SK-N-SH (cell line): ENCODE data around the gene EEF1AKMT1. TPM values are rescaled to one million over a fixed set of nuclear protein-coding genes. Genes with fewer than 3 reads are reported as not detected.

Experiments
- CTCF ChIA-PET: fragments of 300-600, 350-600 bp; formaldehyde crosslinking; extraction: SDS; loops from one replicate; lab custom pipeline; 2021; lab: Yijun Ruan, JAX
- POLR2A ChIA-PET: fragments of 350-600 bp; sonication (Branson Sonifier 250); formaldehyde crosslinking; extraction: SDS; loops from one replicate; lab custom pipeline; 2020; ENCODE audit warnings: antibody characterized with exemption, inconsistent platforms; lab: Yijun Ruan, JAX
- DNase-seq: peaks from one replicate; pipeline ENCODE4 v3.0.0; 2012
- H2AFZ ChIP-seq: fragments of 200-600 bp; sonication (generic); 2 replicates; pipeline ENCODE4 v1.8.1; 2016; ENCODE audit warnings: antibody characterized with exemption, mild to moderate bottlenecking, low read depth
- H3F3A ChIP-seq: fragments of 200-600 bp; sonication (generic); replicated peaks from 2 replicates; pipeline ENCODE3; 2016; ENCODE audit warnings: antibody characterized with exemption, mild to moderate bottlenecking; ENCODE audit not compliant: insufficient read depth
- H3K27ac ChIP-seq, 2 experiments: fragments of 200-500 bp in 1 of 2; fragments of 200-600 bp in 1 of 2; sonication (Bioruptor generic) in 1 of 2; sonication (generic), shearing (Covaris generic) in 1 of 2; 2 replicates each; pipeline versions ENCODE4 v1.5.1 to v1.6.1; 2014 to 2016; ENCODE audit warnings: low read depth in 2 of 2, inconsistent platforms in 1 of 2, low read length in 1 of 2, mild to moderate bottlenecking in 1 of 2, mixed read lengths in 1 of 2
- H3K27me3 ChIP-seq: fragments of 200-600 bp; sonication (generic), shearing (Covaris generic); 2 replicates; pipeline ENCODE4 v1.6.1; 2016; ENCODE audit warnings: mixed run types; ENCODE audit not compliant: insufficient read depth
- H3K36me3 ChIP-seq, 2 experiments: fragments of 200-500 bp in 1 of 2; fragments of 200-600 bp in 1 of 2; sonication (Bioruptor generic) in 1 of 2; sonication (generic) in 1 of 2; replicated peaks in 1 of 2; 2 replicates each; pipeline versions ENCODE3 to v1.5.1; 2014 to 2016; ENCODE audit warnings: low read length in 1 of 2, mild to moderate bottlenecking in 1 of 2; ENCODE audit not compliant: insufficient read depth in 2 of 2, control insufficient read depth in 1 of 2
- H3K4me1 ChIP-seq, 2 experiments: fragments of 200-500 bp in 1 of 2; fragments of 200-600 bp in 1 of 2; sonication (Bioruptor generic) in 1 of 2; sonication (generic), shearing (Covaris generic) in 1 of 2; 2 replicates each; pipeline versions ENCODE4 v1.5.1 to v1.6.1; 2014 to 2016; ENCODE audit warnings: low read depth in 1 of 2, low read length in 1 of 2, mixed run types in 1 of 2; ENCODE audit not compliant: insufficient read depth in 2 of 2, control insufficient read depth in 1 of 2
- H3K4me2 ChIP-seq: fragments of 200-600 bp; sonication (generic), shearing (Covaris generic); 2 replicates; pipeline ENCODE4 v1.6.1; 2017; ENCODE audit warnings: mixed run types
- H3K4me3 ChIP-seq, 2 experiments: fragments of 200-500 bp in 1 of 2; fragments of 200-600 bp in 1 of 2; sonication (Bioruptor generic) in 1 of 2; sonication (generic), shearing (Covaris generic) in 1 of 2; 2 replicates each; pipeline versions ENCODE4 v1.5.1 to v1.8.1; 2014 to 2016; ENCODE audit warnings: low read depth in 2 of 2, inconsistent platforms in 1 of 2, low read length in 1 of 2, mild to moderate bottlenecking in 1 of 2, mixed read lengths in 1 of 2, moderate library complexity in 1 of 2
- H3K79me2 ChIP-seq: fragments of 200-600 bp; sonication (generic); 2 replicates; pipeline ENCODE4 v1.8.1; 2017; ENCODE audit warnings: mild to moderate bottlenecking; ENCODE audit not compliant: insufficient read depth
- H3K9ac ChIP-seq: fragments of 200-600 bp; sonication (generic); 2 replicates; pipeline ENCODE4 v1.6.1; 2017; ENCODE audit warnings: mixed run types
- H3K9me2 ChIP-seq: fragments of 200-600 bp; sonication (generic); 2 replicates; pipeline ENCODE4 v1.6.1; 2017; ENCODE audit warnings: mixed run types
- H3K9me3 ChIP-seq: fragments of 200-600 bp; sonication (generic); 2 replicates; pipeline ENCODE4 v1.6.1; 2017; ENCODE audit warnings: mixed run types, mild to moderate bottlenecking, moderate library complexity
- H4K20me1 ChIP-seq: fragments of 200-600 bp; sonication (generic); 2 replicates; pipeline ENCODE4 v1.6.1; 2017; ENCODE audit warnings: mild to moderate bottlenecking, mixed run types; ENCODE audit not compliant: insufficient read depth
- EP300 ChIP-seq, 2 experiments: IDR thresholded peaks; 2 replicates each; pipeline versions ENCODE4 v1.4.0 to v1.6.1; 2012; ENCODE audit warnings: borderline replicate concordance in 1 of 2, low read depth in 1 of 2, low read length in 1 of 2
- FOSL2 ChIP-seq: IDR thresholded peaks from 2 replicates; pipeline ENCODE4 v1.4.0; 2012; ENCODE audit warnings: low read depth, mild to moderate bottlenecking, moderate library complexity, borderline replicate concordance
- FOXJ3 ChIP-seq: sonication (generic); formaldehyde crosslinking; IDR thresholded peaks from 2 replicates; pipeline ENCODE4 v1.5.1; 2020; ENCODE audit warnings: mild to moderate bottlenecking, missing genetic modification reagents
- FOXM1 ChIP-seq: IDR thresholded peaks from 2 replicates; pipeline ENCODE4 v1.4.0; 2012; ENCODE audit warnings: low read depth, mild to moderate bottlenecking
- GABPA ChIP-seq: IDR thresholded peaks from 2 replicates; pipeline ENCODE4 v1.4.0; 2012; ENCODE audit warnings: low read depth, mild to moderate bottlenecking
- IRF3 ChIP-seq: fragments of 150-350 bp; IDR thresholded peaks from 2 replicates; pipeline ENCODE4 v1.6.1; 2016; ENCODE audit warnings: mild to moderate bottlenecking, low read depth, low read length
- MXI1 ChIP-seq: IDR thresholded peaks from 2 replicates; pipeline ENCODE4 v1.6.1; 2012; ENCODE audit warnings: mild to moderate bottlenecking, low read depth, low read length, improper control_type of control experiment
- RAD21 ChIP-seq: IDR thresholded peaks from 2 replicates; pipeline ENCODE4 v1.6.1; 2012; ENCODE audit warnings: mild to moderate bottlenecking, low read length
- RXRA ChIP-seq: IDR thresholded peaks from 2 replicates; pipeline ENCODE4 v1.4.0; 2012; ENCODE audit warnings: low read depth, mild to moderate bottlenecking, borderline replicate concordance
- USF1 ChIP-seq: IDR thresholded peaks from 2 replicates; pipeline ENCODE4 v1.4.0; 2012; ENCODE audit warnings: low read depth, borderline replicate concordance
- USF2 ChIP-seq: fragments of 150-350 bp; IDR thresholded peaks from 2 replicates; pipeline ENCODE4 v1.6.1; 2017; ENCODE audit warnings: antibody characterized with exemption, low read length, low read depth, borderline replicate concordance
- ZBTB33 ChIP-seq: IDR thresholded peaks from 2 replicates; pipeline ENCODE4 v1.4.0; 2012; ENCODE audit warnings: low read depth, borderline replicate concordance
- WGBS: methylation state at CpG from one replicate; pipeline ENCODE4 v1.1.6; 2017; ENCODE audit warnings: low lambda C conversion rate; 5-methylcytosine and 5-hydroxymethylcytosine counted together
- polyA plus RNA-seq, 3 experiments: library from polyadenylated mRNA; depleted of rRNA; stranded (reverse); fragments of >200 nt; gene quantifications; 2 replicates each; pipeline ENCODE4 v1.2.3, GENCODE V29; 2012

EEF1AKMT1 gene
- polyA plus RNA-seq, 1 of the 3 experiments (the other 2 are of a cell fraction), result 4.2 TPM

GRCh38 chr13:20772401-20773131 is 1.2 kb downstream of the EEF1AKMT1 start:
- H3K4me1 ChIP-seq, result peaks cover 0 to 9% of the 10 kb centered on the region in 2 experiments; a peak in 2 of 4 replicates
- H3K9me2 ChIP-seq, result no peaks in the 10 kb centered on the region
- H3K79me2 ChIP-seq, result no peaks in the 10 kb centered on the region; the same call in 1 of the 2 replicates
- CTCF ChIA-PET, result interaction anchor here (0.9 to 2.9 kb wide), 2 partner anchors 56 to 290 kb away, joined by 3 to 9 read pairs; no protein-coding TSS in a partner anchor
- peak overlapping the region; percentile 55 to 63 for H3K4me3 ChIP-seq
- no peaks in the 10 kb centered on the region for H3F3A ChIP-seq
- DNase-seq, result no peak
- TF ChIP-seq MXI1, result no peak
- TF ChIP-seq FOXM1, result no peak
- TF ChIP-seq EP300 (IDR thresholded peaks at IDR 0.05; ENCODE audit: borderline replicate concordance in 1 of 2, low read depth in 1 of 2, low read length in 1 of 2), result no peak
- TF ChIP-seq ZBTB33, result no peak
- no peak for TF ChIP-seq FOSL2
- no peak overlapping the region; the same call in 1 of the 2 replicates for H2AFZ ChIP-seq
- H3K27me3 ChIP-seq, result no peaks in the 10 kb centered on the region
- POLR2A ChIA-PET, result no interaction called here
- no peaks in the 10 kb centered on the region for H4K20me1 ChIP-seq
- H3K27ac ChIP-seq, result peak overlapping the region in 1 of 2 experiments; percentile 84; a peak in 3 of 4 replicates
- WGBS, result 90% methylated on average over 10 of the region's 10 CpGs
- H3K9ac ChIP-seq, result peak overlapping the region; percentile 73; the same call in 1 of the 2 replicates
- H3K9me3 ChIP-seq, result peaks cover 9% of the 10 kb centered on the region; the same call in 1 of the 2 replicates
- peaks cover 0 to 28% of the 10 kb centered on the region in 2 experiments for H3K36me3 ChIP-seq
- H3K4me2 ChIP-seq, result peak overlapping the region; percentile 82

- Histone ChIP-seq H3K9ac (no peak overlapping the region), H3K36me3 (peaks cover 0 to 26% of the 10 kb centered on the region in 2 experiments), H3K27ac (no peak overlapping the region), H3K27me3 (no peaks in the 10 kb centered on the region), H3K4me3 (no peak overlapping the region), H3K79me2 (no peaks in the 10 kb centered on the region; the same call in none of the 2 replicates), H3K9me3 (peaks cover 9% of the 10 kb centered on the region; the same call in 1 of the 2 replicates), H3F3A (no peaks in the 10 kb centered on the region), H3K4me1 (peaks cover 0 to 9% of the 10 kb centered on the region in 2 experiments; a peak in 2 of 4 replicates), H2AFZ (no peak overlapping the region), H4K20me1 (no peaks in the 10 kb centered on the region), H3K4me2 (no peak overlapping the region), H3K9me2 (no peaks in the 10 kb centered on the region)
- TF ChIP-seq RAD21 (no peak), RXRA (no peak), USF2 (no peak), MXI1 (no peak), USF1 (no peak), IRF3 (no peak), GABPA (no peak), FOXJ3 (no peak)
- POLR2A ChIA-PET, result no interaction called here
- no peak for DNase-seq
- CTCF ChIA-PET, result no interaction called here
- WGBS, result 100% methylated on average over 1 of the region's 1 CpG
These were observed 3.9 kb downstream of the EEF1AKMT1 start for GRCh38 chr13:20769834-20770233.
